Vagina (tissue), 2 donors: ENCODE measurements around the gene PUSL1. TPM values are rescaled to one million over a fixed set of nuclear protein-coding genes. Genes with fewer than 3 reads are reported as not detected.
A peak's percentile ranks its signal among the peaks of the same experiment; 100 is the strongest.

Source experiments
- DNase-seq, 2 donors: peaks; one replicate each; pipeline ENCODE4 v3.0.0-alpha.2; 2017; ENCODE audit errors: extremely low spot score in 2 of 2
- H3K27ac ChIP-seq: fragments of 200-600 bp; sonication (generic); one replicate; pipeline ENCODE4 v1.5.1; 2019
- H3K27me3 ChIP-seq: fragments of 200-600 bp; sonication (generic); one replicate; pipeline ENCODE4 v1.5.1; 2019
- H3K36me3 ChIP-seq, 2 donors: fragments of 200-600 bp; sonication (generic); one replicate each; pipeline ENCODE4 v1.5.1; 2017 to 2019
- H3K4me1 ChIP-seq: fragments of 200-600 bp; sonication (generic); one replicate; pipeline ENCODE4 v1.5.1; 2019
- H3K4me3 ChIP-seq, 2 donors: fragments of 200-600 bp; sonication (generic); 1 replicate in 1 of 2; 2 replicates in 1 of 2; pipeline ENCODE4 v1.5.1; 2016 to 2019
- H3K9me3 ChIP-seq: fragments of 200-600 bp; sonication (generic); one replicate; pipeline ENCODE4 v1.5.1; 2019
- CTCF ChIP-seq, 3 experiments: fragments of 450-650 bp in 2 of 3; fragments of 200-600 bp in 1 of 3; sonication (generic) in 1 of 3; IDR thresholded peaks; one replicate each; pipeline ENCODE4 v1.5.1; 2017 to 2019; ENCODE audit warnings: antibody characterized with exemption in 3 of 3, mild to moderate bottlenecking in 2 of 3, moderate library complexity in 2 of 3
- POLR2A ChIP-seq, 2 donors: fragments of 450-650 bp; IDR thresholded peaks; one replicate each; pipeline ENCODE4 v1.6.1; 2017; ENCODE audit warnings: antibody characterized with exemption in 2 of 2, mild to moderate bottlenecking in 2 of 2, moderate library complexity in 2 of 2
- POLR2AphosphoS5 ChIP-seq, 2 donors: sonication (generic); formaldehyde crosslinking; IDR thresholded peaks; one replicate each; pipeline ENCODE4 v1.9.0; 2017; ENCODE audit warnings: antibody characterized with exemption in 2 of 2, mild to moderate bottlenecking in 2 of 2, low read depth in 1 of 2; ENCODE audit not compliant: insufficient read depth in 1 of 2
- intact Hi-C: fragments of 100-400 bp; cut with DNase I; formaldehyde crosslinking; loops from one replicate; pipeline ENCODE4 v1.15.1; 2023
- total RNA-seq: library from RNA; depleted of rRNA; stranded (reverse); fragments of >200 nt; gene quantifications from one replicate; pipeline ENCODE4 v1.2.3, GENCODE V29; 2016

The PUSL1 gene
- total RNA-seq, 1 donor from 2014 or later = 31.2 TPM

GRCh38 chr1:1319646-1319941 lies 11.2 kb downstream of the PUSL1 start:
- no peaks in the 10 kb centered on the region for H3K9me3 ChIP-seq
- no peak for DNase-seq
- peaks cover 58% of the 10 kb centered on the region for H3K4me1 ChIP-seq
- no peak overlapping the region for H3K4me3 ChIP-seq
- H3K27ac ChIP-seq = peak overlapping the region; percentile 72
- no peaks in the 10 kb centered on the region for H3K27me3 ChIP-seq
- no peak for TF ChIP-seq POLR2A (IDR thresholded peaks at IDR 0.05)
- no peak for TF ChIP-seq CTCF (IDR thresholded peaks at IDR 0.05)
- no peak for TF ChIP-seq POLR2AphosphoS5 (IDR thresholded peaks at IDR 0.05; ENCODE audit: insufficient read depth in 1 of 2, low read depth in 1 of 2)
- peaks cover 0 to 19% of the 10 kb centered on the region in 2 donors for H3K36me3 ChIP-seq
- intact Hi-C loops = no loop called here

- peaks cover 0 to 13% of the 10 kb centered on the region in 2 donors for H3K36me3 ChIP-seq
- H3K4me3 ChIP-seq = no peak overlapping the region
- no peak for DNase-seq
- H3K4me1 ChIP-seq = peaks cover 68% of the 10 kb centered on the region
- intact Hi-C loops = no loop called here
- no peak for TF ChIP-seq CTCF (IDR thresholded peaks at IDR 0.05)
- TF ChIP-seq POLR2A (IDR thresholded peaks at IDR 0.05) = no peak
- no peak for TF ChIP-seq POLR2AphosphoS5 (IDR thresholded peaks at IDR 0.05; ENCODE audit: insufficient read depth in 1 of 2, low read depth in 1 of 2)
- peak overlapping the region; percentile 72 for H3K27ac ChIP-seq
- H3K9me3 ChIP-seq = no peaks in the 10 kb centered on the region
- H3K27me3 ChIP-seq = no peaks in the 10 kb centered on the region
These were observed 12.5 kb downstream of the PUSL1 start for GRCh38 chr1:1320666-1321448.

- H3K27ac ChIP-seq = no peak overlapping the region
- H3K9me3 ChIP-seq = no peaks in the 10 kb centered on the region
- no peaks in the 10 kb centered on the region for H3K27me3 ChIP-seq
- DNase-seq = no peak
- intact Hi-C loops = no loop called here
- H3K4me1 ChIP-seq = peaks cover 74% of the 10 kb centered on the region
- H3K36me3 ChIP-seq = peaks cover 0 to 13% of the 10 kb centered on the region in 2 donors
- H3K4me3 ChIP-seq = no peak overlapping the region
- no peak for TF ChIP-seq POLR2A (IDR thresholded peaks at IDR 0.05)
- no peak for TF ChIP-seq POLR2AphosphoS5 (IDR thresholded peaks at IDR 0.05; ENCODE audit: insufficient read depth in 1 of 2, low read depth in 1 of 2)
- no peak for TF ChIP-seq CTCF (IDR thresholded peaks at IDR 0.05)
These were observed 13.1 kb downstream of the PUSL1 start for GRCh38 chr1:1321477-1321876.

GRCh38 chr1:1322418-1322817 lies 14.0 kb downstream of the PUSL1 start:
- Histone ChIP-seq H3K36me3 (peaks cover 0 to 19% of the 10 kb centered on the region in 2 donors), H3K9me3 (no peaks in the 10 kb centered on the region), H3K27ac (no peak overlapping the region), H3K27me3 (no peaks in the 10 kb centered on the region), H3K4me3 (no peak overlapping the region), H3K4me1 (peaks cover 73% of the 10 kb centered on the region)
- DNase-seq = no peak
- no peak for TF ChIP-seq POLR2A (IDR thresholded peaks at IDR 0.05)
- no peak for TF ChIP-seq POLR2AphosphoS5 (IDR thresholded peaks at IDR 0.05; ENCODE audit: insufficient read depth in 1 of 2, low read depth in 1 of 2)
- TF ChIP-seq CTCF (IDR thresholded peaks at IDR 0.05) = no peak
- intact Hi-C loops = no loop called here

- Histone ChIP-seq H3K4me1 (peaks cover 68% of the 10 kb centered on the region), H3K36me3 (peaks cover 0 to 24% of the 10 kb centered on the region in 2 donors), H3K4me3 (no peak overlapping the region), H3K9me3 (no peaks in the 10 kb centered on the region), H3K27ac (no peak overlapping the region), H3K27me3 (no peaks in the 10 kb centered on the region)
- DNase-seq = no peak
- no peak for TF ChIP-seq POLR2AphosphoS5 (IDR thresholded peaks at IDR 0.05; ENCODE audit: insufficient read depth in 1 of 2, low read depth in 1 of 2)
- TF ChIP-seq CTCF (IDR thresholded peaks at IDR 0.05) = no peak
- TF ChIP-seq POLR2A (IDR thresholded peaks at IDR 0.05) = no peak
- intact Hi-C loops = no loop called here
These were observed 14.6 kb downstream of the PUSL1 start for GRCh38 chr1:1322952-1323351.
